GM19240 (cell line): ENCODE measurements around the gene LEMD1.
"Not testable (repeated sequence)": the region's sequence is repeated elsewhere in the genome, so short reads cannot be mapped to it uniquely, and the experiment has no call there.

Experiments used
- DNase-seq: peaks from one replicate; pipeline ENCODE4 v3.0.0; 2011; ENCODE audit warnings: low spot score; ENCODE audit not compliant: insufficient read length

The LEMD1 gene

GRCh38 chr1:205381305-205381704 lies 40.6 kb downstream of the LEMD1 start:
- DNase-seq, result no peak

DNA sequence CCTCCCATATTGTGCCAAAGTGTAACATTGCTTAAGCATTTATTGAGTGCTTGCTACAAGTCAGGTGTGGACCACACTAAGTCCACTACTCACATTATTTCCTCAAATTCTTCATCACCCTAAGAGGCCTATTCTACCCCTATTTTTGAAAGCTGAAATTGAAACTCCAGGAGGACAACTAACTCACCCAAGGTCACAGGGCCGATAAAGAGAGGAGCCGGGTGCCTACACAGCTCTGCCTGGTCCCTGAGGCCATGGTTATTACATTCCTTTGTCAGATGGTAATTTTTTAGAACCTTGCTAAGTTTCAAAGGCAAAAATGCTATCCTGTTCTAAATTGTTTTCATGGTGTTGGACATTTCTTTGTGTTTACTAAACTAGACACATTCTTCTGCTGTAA lies 41.0 kb downstream of the LEMD1 start:
- DNase-seq, result no peak

- no peak for DNase-seq
These were observed 42.8 kb downstream of the LEMD1 start for GRCh38 chr1:205379056-205379455.

- DNase-seq, result no peak
These were observed 44.5 kb downstream of the LEMD1 start for GRCh38 chr1:205377355-205377754.

DNA sequence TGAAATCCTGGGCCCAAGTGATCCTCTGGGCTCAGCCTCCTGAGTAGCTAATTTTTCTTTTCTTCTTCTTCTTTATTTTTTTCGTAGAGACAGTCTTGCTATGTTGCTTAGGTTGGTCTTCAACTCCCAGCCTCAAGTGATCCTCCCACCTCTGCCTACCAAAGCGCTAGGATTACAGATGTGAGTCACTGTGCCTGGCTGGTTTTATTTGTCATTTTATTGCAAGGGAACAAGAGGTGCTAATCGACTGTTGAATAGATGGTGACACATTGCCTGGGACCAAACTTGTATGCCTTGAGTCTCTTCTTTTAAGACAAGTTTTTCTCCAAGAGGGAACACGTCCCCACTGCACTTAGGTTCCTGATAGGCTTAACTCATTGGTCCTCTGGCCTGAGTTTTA lies 45.1 kb downstream of the LEMD1 start:
- DNase-seq, result no peak

DNA sequence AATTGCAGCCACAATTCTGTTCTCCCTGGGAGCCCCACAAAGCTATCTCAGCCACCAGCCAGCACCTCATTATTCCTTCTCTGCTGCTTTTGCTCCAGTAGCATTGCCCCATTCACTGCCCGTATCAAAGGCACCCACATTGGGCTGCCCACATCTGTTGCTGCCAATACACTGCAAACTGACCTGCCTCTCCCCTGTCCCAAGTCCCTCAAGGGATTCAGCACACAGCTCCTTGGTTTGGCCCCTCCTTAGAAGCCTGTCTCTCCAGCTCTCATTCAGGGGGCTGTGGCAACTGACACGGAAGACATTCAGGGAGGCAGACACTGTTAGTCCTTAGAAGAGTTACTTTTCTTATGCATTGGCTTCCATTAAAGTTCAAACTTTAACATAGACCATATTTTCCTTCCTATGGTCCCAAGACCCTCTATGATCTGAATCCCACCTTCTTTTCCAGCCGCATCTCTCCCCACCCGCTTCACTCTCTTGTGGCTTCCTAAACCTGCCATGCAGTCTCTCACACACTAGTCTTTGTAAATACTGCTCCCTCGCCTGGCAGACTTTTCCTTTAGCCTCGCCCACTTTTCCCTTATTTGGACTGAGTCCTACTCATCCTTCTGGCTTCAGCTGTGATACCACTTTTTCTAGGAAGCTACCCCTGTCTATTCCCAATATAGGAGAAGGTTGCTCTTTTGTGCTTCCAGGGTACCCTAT lies 45.9 kb downstream of the LEMD1 start:
- no peak for DNase-seq

- DNase-seq, result no peak
These were observed 47.4 kb downstream of the LEMD1 start for GRCh38 chr1:205374210-205375078.

DNA sequence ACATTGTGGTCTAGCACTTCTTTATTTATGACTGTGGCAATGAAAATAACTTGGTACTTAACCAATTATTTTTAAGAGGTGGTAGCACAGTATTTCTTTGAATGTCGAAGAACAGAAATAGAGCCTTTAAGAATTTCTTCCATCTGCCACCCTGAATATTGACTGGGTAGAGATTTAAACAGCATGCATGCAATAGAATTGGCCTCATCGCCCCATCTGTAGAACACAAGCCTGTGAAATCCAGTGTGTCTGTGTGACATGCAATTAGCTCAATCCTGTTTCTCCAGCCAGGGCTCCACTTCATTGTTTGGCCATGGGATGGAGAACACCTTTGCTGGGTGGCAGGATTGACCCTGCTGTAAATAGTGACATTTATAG lies 48.1 kb downstream of the LEMD1 start:
- DNase-seq, result no peak

DNA sequence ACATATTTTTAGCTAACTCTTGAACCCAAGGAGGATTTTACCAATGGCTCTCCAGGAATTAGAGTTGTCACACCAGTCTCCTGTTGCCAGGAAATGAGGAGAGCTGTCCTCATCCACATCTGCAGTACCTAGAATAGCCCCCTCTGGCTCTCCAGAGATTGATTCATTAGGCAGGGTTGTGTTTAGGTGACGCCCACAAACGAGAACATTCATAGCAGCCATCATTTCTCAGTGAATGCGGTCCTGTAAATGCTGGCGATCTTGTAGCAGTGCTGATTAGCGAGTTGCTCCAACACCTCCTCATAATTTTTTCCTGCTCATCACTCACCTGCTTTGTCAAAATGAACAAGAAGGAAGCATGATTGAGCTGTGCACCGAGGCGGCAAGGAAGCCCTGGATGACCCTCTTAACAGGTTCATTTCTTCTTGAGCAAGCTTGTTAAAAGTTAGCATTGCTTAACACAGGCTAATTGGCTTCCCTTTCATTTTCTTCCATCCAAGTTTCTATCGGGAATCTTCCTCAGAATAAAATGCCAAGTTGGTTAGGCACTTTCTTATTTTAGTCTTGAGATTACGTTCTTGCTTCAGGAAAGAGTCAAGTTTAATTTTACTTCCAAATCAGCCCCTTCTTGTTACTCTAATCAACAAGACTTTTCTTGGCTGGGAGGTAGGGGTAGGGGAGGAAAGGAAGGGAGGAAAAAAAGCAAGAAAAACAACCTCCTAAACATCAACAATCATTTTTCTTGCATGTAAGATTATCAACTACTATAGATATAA lies 48.6 kb downstream of the LEMD1 start:
- no peak for DNase-seq

GRCh38 chr1:205371871-205372660 lies 49.8 kb downstream of the LEMD1 start:
- no peak for DNase-seq

GRCh38 chr1:205370780-205371179 lies 51.1 kb downstream of the LEMD1 start:
- DNase-seq, result no peak

DNA sequence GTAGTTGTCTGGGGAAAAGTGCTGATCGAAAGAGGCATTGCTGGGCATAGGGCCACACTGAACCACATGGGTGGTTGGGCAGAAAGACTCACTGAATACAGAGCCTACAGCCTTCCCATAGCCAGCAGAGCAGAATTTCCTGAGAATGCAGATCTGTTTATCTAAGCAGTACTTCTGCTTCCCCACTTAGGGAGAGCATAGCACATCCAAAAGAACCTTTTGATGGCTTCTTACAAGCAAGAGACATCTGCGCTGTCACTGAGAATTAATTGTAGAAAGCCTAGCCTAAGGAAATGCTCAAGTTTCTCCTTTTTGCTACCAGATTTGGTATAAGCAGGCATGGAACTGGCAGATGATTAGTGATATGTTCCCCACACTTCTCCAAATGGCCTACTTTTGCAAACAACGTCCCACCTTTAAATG lies 52.1 kb downstream of the LEMD1 start:
- no peak for DNase-seq

- no peak for DNase-seq
These were observed 53.4 kb downstream of the LEMD1 start for GRCh38 chr1:205368478-205368877.

GRCh38 chr1:205365945-205366463 lies 55.9 kb downstream of the LEMD1 start:
- DNase-seq, result no peak

DNA sequence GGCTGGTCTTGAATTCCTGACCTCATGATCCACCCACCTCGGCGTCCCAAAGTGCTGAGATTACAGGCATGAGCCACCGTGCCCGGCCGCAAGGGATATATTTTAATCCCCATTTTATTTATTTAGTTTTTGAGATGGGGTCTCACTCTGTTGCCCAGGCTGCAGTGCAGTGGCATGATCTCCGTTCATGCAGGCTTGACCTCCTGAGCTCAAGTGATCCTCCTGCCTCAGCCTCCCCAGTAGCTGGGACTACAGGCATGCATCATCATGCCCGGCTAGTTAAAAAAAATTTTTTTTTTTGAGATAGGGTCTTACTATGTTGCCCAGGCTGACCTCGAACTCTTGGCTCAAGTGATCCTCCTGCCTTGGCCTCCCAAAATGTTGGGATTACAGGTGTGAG lies 56.8 kb downstream of the LEMD1 start:
- not testable (repeated sequence) for DNase-seq

DNA sequence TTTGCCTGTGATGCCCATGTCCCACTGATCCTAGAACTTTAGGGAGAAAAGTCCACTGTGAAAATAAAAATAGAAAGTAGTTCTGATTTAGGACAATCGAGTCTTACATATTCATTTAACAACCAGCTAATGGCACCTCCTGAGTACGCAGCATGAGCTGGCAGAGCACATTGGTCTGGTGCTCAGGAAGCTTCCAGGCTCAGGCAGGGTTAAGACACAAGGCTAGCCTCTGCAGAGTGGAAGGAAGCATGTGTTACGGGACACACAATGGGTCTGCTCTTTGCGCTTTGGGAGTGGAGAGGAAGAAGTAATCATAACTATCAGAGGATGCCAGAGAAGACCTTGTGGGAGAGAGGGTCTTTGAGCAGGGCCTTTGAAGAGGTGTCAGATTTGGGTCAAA lies 61.0 kb downstream of the LEMD1 start:
- DNase-seq, result no peak

- DNase-seq, result no peak
These were observed 61.9 kb downstream of the LEMD1 start for GRCh38 chr1:205359771-205360565.

GRCh38 chr1:205358579-205358978 lies 63.3 kb downstream of the LEMD1 start:
- no peak for DNase-seq

DNA sequence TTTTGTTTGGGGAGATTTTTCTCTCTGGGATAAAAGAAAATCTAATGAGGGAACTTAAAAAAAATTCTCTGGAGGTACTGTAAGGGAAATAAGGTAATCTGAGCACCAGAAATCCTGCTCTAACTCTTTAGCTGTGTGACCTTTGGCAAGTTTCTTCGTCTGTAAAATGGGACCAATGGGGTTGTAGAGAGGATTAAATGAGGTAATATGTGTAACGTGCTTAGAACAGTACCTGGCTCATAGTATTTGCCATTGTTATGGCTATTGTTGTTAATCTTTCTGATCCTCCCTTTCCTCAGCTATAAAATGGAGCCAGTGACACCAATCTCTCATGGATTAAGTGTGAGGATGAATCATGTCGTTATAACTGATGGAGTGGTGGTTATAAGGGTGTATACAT lies 64.3 kb downstream of the LEMD1 start:
- no peak for DNase-seq

DNA sequence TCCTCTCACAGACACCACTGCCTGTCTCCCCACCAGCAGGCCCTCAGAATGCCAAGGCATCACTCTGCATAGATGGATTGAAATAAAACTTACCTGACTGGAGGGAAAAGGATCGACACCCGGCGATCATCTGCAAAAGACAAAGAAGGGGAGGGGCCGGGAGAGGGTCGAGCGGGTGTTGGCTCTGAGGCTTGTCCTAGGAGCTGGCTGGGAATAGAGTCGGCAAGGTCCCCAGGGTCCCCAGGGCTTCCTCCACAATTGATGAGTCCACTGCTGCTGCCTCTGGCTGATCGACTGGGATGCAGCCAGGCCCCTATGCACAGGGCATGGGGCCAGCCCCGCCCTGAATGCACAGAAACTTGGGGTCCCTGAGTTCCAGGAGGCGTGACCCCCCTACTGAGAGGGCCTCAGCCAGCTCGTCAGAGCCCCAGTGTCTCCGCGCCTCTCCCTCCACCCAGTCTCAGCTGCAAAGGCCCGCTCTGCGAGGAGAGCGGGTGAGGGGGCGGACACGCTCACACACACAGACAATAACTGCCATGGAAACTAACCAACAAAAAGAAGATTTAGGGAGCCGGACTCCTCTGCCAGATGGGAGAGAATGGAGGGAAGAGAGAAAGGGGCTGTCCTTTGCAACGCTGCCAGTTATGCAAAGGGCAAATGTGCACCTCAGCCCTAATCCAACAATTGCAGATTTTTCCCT lies 65.3 kb downstream of the LEMD1 start, which contains the start of gene KLHDC8A:
TSS of gene KLHDC8A (minus strand) at position 483 of the 700 bp plus-strand sequence. CDS start 13,318 bp downstream, outside the sequence.
- no peak for DNase-seq
